Embryonic facial prominence (tissue), 1 donor: ENCODE measurements around the gene RUFY2.
A peak's percentile ranks its signal among the peaks of the same experiment; 100 is the strongest.
"Not testable (repeated sequence)": the region's sequence is repeated elsewhere in the genome, so short reads cannot be mapped to it uniquely, and the experiment has no call there.

Source experiments
- DNase-seq: peaks from one replicate; pipeline ENCODE4 v3.0.0-alpha.2; 2016; ENCODE audit errors: extremely low spot score

The RUFY2 gene

GRCh38 chr10:68327889-68328786, 78.9 kb downstream of the RUFY2 start:
- DNase-seq = peak; percentile 75

DNA sequence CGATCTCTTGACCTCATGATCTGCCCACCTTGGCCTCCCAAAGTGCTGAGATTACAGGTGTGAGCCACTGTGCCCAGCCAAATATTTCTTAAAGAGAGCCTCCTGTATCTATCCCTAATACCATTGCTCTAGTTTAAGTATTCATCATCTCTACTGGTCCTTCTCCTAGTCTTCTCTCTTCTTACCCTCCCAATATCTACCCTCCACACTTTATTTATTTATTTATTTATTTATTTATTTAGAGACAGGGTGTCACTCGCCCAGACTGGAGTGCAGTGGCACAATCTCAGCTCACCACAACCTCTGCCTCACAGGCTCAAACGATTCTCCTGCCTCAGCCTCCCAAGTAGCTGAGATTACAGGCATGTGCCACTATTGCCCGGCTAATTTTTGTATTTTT, 82.7 kb downstream of the RUFY2 start:
- not testable (repeated sequence) for DNase-seq

- DNase-seq = no peak
These were observed 88.6 kb downstream of the RUFY2 start for GRCh38 chr10:68318331-68319059.

DNA sequence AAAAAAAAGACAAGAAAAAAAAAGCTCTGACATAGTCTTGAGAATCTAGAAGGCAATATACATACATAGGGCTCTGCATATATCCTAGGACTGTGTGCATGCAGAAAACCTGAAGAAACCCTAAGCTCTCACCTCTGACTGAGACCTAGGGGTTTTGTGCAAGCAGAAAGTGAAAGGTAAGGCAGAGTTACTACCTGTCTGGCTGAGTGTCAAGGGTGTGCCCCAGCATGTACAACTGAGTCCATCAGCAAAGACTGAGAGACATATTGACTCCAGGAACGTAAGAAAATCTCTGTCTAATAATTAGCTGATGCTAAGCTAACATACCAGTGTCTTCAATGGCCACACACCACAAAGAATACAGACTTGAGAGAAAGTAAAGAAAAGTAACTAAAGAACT, 91.5 kb downstream of the RUFY2 start:
- no peak for DNase-seq

- not testable (repeated sequence) for DNase-seq
These were observed 92.1 kb downstream of the RUFY2 start for GRCh38 chr10:68314930-68315329.

DNA sequence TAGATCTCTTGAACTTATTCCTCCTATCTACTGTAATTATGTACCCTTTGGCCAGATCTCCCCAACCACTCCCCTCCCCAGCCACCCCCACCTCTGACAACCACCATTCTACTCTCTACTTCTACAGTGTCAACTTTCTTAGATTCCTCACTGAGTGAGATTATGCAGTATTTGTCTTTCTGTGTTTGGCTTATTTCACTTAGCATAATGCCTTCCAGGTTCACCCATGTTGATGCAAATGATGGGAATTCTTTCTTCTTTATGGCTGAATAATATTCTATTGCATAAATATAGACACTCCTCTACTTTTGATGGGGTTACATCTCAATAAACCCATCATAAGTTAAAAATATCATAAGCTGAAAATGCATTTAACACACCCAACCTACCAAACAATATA, 96.5 kb downstream of the RUFY2 start:
- DNase-seq = no peak

- DNase-seq = no peak
These were observed 101.2 kb downstream of the RUFY2 start for GRCh38 chr10:68305854-68306253.

- no peak for DNase-seq
These were observed 103.1 kb downstream of the RUFY2 start for GRCh38 chr10:68303849-68304412.

- DNase-seq = no peak
These were observed 104.2 kb downstream of the RUFY2 start for GRCh38 chr10:68302871-68303270.

- no peak for DNase-seq
These were observed 104.6 kb downstream of the RUFY2 start for GRCh38 chr10:68302503-68302823.

GRCh38 chr10:68301790-68302502, 105.1 kb downstream of the RUFY2 start:
- peak; percentile 29 for DNase-seq

- no peak for DNase-seq
These were observed 105.8 kb downstream of the RUFY2 start for GRCh38 chr10:68301301-68301700.

- DNase-seq = no peak
These were observed 110.0 kb downstream of the RUFY2 start for GRCh38 chr10:68296843-68297663.
